Measurements from ENCODE around the gene CDX2.
A peak's percentile ranks its signal among the peaks of the same experiment; 100 is the strongest.

CDX2 gene

DNA sequence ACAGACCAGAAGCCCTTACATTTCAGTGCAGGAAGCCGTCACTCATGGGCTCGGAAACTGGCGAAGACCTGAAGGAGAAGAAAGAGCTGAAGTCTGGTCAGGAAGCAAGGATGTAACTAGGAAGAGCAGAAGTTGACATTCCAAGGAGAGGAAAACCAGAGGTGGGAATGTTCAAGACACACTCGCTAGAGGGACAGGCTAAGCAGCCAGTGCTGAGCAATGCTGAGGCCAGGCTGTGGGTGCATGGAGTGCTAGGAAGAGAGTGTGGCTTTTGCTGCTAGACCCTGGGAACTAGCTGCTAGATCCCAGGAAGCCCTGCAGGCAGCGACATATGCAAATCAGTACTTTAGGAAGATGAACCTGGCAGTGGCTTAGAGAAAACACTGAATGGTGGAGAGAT, 31.5 kb upstream of the CDX2 start:
- Histone ChIP-seq H3K4me1 (ENCODE audit: control insufficient read depth in 2 of 2, insufficient read depth in 2 of 2, low read length in 2 of 2) (no peaks in the 10 kb centered on the region), H3K27me3 (ENCODE audit: control insufficient read depth in 2 of 2, insufficient read depth in 2 of 2, low read length in 2 of 2) (no peaks in the 10 kb centered on the region), H3K4me3 (ENCODE audit: low read length in 2 of 2) (no peak overlapping the region), H3K9ac (ENCODE audit: low read depth in 1 of 2, low read length in 2 of 2) (no peak overlapping the region), H3K9me3 (ENCODE audit: control insufficient read depth in 2 of 2, low read length in 2 of 2) (no peaks in the 10 kb centered on the region), H3K36me3 (ENCODE audit: control insufficient read depth in 2 of 2, insufficient read depth in 2 of 2, low read length in 2 of 2) (no peaks in the 10 kb centered on the region), H3K27ac (ENCODE audit: low read depth in 2 of 2, low read length in 2 of 2) (no peak overlapping the region)

- no peaks in the 10 kb centered on the region for H3K9me3 ChIP-seq (ENCODE audit: control insufficient read depth in 2 of 2, low read length in 2 of 2)
- H3K4me3 ChIP-seq (ENCODE audit: low read length in 2 of 2), result no peak overlapping the region
- H3K36me3 ChIP-seq (ENCODE audit: control insufficient read depth in 2 of 2, insufficient read depth in 2 of 2, low read length in 2 of 2), result no peaks in the 10 kb centered on the region
- no peak overlapping the region for H3K9ac ChIP-seq (ENCODE audit: low read depth in 1 of 2, low read length in 2 of 2)
- no peak overlapping the region for H3K27ac ChIP-seq (ENCODE audit: low read depth in 2 of 2, low read length in 2 of 2)
- no peaks in the 10 kb centered on the region for H3K4me1 ChIP-seq (ENCODE audit: control insufficient read depth in 2 of 2, insufficient read depth in 2 of 2, low read length in 2 of 2)
- no peaks in the 10 kb centered on the region for H3K27me3 ChIP-seq (ENCODE audit: control insufficient read depth in 2 of 2, insufficient read depth in 2 of 2, low read length in 2 of 2)
These were observed 28.9 kb upstream of the CDX2 start for GRCh38 chr13:27997904-27998522.

GRCh38 chr13:27991881-27992280, 22.8 kb upstream of the CDX2 start:
- H3K27me3 ChIP-seq (ENCODE audit: control insufficient read depth in 2 of 2, insufficient read depth in 2 of 2, low read length in 2 of 2), result no peaks in the 10 kb centered on the region
- H3K9ac ChIP-seq (ENCODE audit: low read depth in 1 of 2, low read length in 2 of 2), result no peak overlapping the region
- H3K4me1 ChIP-seq (ENCODE audit: control insufficient read depth in 2 of 2, insufficient read depth in 2 of 2, low read length in 2 of 2), result no peaks in the 10 kb centered on the region
- H3K9me3 ChIP-seq (ENCODE audit: control insufficient read depth in 2 of 2, low read length in 2 of 2), result no peaks in the 10 kb centered on the region
- no peak overlapping the region for H3K27ac ChIP-seq (ENCODE audit: low read depth in 2 of 2, low read length in 2 of 2)
- no peak overlapping the region for H3K4me3 ChIP-seq (ENCODE audit: low read length in 2 of 2)
- no peaks in the 10 kb centered on the region for H3K36me3 ChIP-seq (ENCODE audit: control insufficient read depth in 2 of 2, insufficient read depth in 2 of 2, low read length in 2 of 2)

DNA sequence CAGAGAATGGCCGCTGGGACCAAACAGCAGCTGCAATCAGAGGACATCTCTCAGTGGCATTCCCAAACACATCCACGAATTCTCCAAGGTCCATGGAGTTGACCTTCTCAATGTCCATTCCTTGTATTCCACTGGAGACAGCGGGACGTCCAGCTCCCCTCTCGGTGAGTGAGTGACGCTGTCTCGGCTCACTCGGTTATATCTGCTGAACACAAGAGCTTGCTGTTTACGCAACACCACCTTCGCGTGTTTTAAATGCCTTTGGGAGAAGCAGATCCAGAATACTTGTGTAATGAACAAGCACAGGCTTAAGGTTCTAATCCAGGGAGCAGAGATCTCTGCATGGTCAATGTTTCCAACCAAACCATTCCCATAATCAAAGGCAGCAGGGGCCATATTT, 19.4 kb upstream of the CDX2 start, which contains the start of gene URAD:
TSS of gene URAD (minus strand) at position 174 of the 400 bp plus-strand sequence. CDS start at position 118, 56 bp downstream.
- Histone ChIP-seq H3K9me3 (ENCODE audit: control insufficient read depth in 2 of 2, low read length in 2 of 2) (no peaks in the 10 kb centered on the region), H3K9ac (ENCODE audit: low read depth in 1 of 2, low read length in 2 of 2) (no peak within 1 kb of the TSS), H3K4me3 (ENCODE audit: low read length in 2 of 2) (no peak within 1 kb of the TSS), H3K36me3 (ENCODE audit: control insufficient read depth in 2 of 2, insufficient read depth in 2 of 2, low read length in 2 of 2) (no peaks in the 10 kb centered on the region), H3K27me3 (ENCODE audit: control insufficient read depth in 2 of 2, insufficient read depth in 2 of 2, low read length in 2 of 2) (no peaks in the 10 kb centered on the region), H3K27ac (ENCODE audit: low read depth in 2 of 2, low read length in 2 of 2) (no peak within 1 kb of the TSS), H3K4me1 (ENCODE audit: control insufficient read depth in 2 of 2, insufficient read depth in 2 of 2, low read length in 2 of 2) (peaks cover 0 to 2% of the 10 kb centered on the region in 2 donors)

DNA sequence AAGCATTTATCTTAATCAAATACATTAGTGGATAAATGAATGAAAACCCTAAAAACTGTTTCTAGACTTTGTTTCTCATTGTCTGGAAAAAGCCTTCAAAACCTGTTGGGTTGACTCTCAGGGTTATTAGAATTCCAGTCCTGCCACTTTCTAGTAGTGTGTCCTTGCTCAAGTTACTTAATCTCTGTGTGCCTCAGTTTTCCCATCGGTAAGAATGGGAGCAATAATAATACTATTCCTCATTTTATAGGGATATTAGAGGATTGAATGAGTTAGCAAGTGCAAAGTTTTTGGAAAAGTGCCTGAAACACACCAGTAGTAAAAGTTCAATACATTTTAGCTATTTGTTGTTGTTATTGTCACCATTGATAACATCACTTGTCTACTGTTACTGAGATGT, 16.5 kb upstream of the CDX2 start:
- no peak overlapping the region for H3K27ac ChIP-seq (ENCODE audit: low read depth in 2 of 2, low read length in 2 of 2)

DNA sequence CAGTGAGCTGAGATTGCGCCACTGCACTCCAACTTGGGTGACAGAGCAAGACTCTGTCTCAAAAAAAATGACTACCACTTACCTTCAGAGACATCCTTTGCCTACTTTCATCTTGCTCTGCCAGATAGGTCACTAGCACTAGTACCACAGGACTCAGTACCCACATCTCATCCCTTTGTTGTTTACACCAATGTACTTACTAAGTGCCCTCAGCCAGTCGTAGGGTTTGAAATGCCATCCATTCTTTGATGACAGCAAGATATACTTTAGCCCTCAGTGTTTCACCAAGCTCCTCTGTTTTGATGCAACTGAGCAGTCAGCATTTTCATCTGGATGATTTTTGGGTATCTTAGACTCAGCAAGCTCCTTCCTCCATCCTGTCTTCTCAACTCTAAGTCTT, 13.2 kb upstream of the CDX2 start:
- Histone ChIP-seq H3K27me3 (ENCODE audit: control insufficient read depth in 2 of 2, insufficient read depth in 2 of 2, low read length in 2 of 2) (peaks cover 12 to 19% of the 10 kb centered on the region in 2 donors), H3K9me3 (ENCODE audit: control insufficient read depth in 2 of 2, low read length in 2 of 2) (no peaks in the 10 kb centered on the region), H3K9ac (ENCODE audit: low read depth in 1 of 2, low read length in 2 of 2) (no peak overlapping the region), H3K4me1 (ENCODE audit: control insufficient read depth in 2 of 2, insufficient read depth in 2 of 2, low read length in 2 of 2) (peaks cover 4 to 22% of the 10 kb centered on the region in 2 donors), H3K4me3 (ENCODE audit: low read length in 2 of 2) (no peak overlapping the region), H3K36me3 (ENCODE audit: control insufficient read depth in 2 of 2, insufficient read depth in 2 of 2, low read length in 2 of 2) (no peaks in the 10 kb centered on the region), H3K27ac (ENCODE audit: low read depth in 2 of 2, low read length in 2 of 2) (no peak overlapping the region)

More for the DNA sequence above, 16.5 kb upstream of the CDX2 start:
- no peak overlapping the region for H3K9ac ChIP-seq (ENCODE audit: low read depth in 1 of 2, low read length in 2 of 2)
- H3K27me3 ChIP-seq (ENCODE audit: control insufficient read depth in 2 of 2, insufficient read depth in 2 of 2, low read length in 2 of 2), result peaks cover 9 to 12% of the 10 kb centered on the region in 2 donors
- no peaks in the 10 kb centered on the region for H3K9me3 ChIP-seq (ENCODE audit: control insufficient read depth in 2 of 2, low read length in 2 of 2)
- H3K4me1 ChIP-seq (ENCODE audit: control insufficient read depth in 2 of 2, insufficient read depth in 2 of 2, low read length in 2 of 2), result peaks cover 2 to 9% of the 10 kb centered on the region in 2 donors
- no peak overlapping the region for H3K4me3 ChIP-seq (ENCODE audit: low read length in 2 of 2)
- no peaks in the 10 kb centered on the region for H3K36me3 ChIP-seq (ENCODE audit: control insufficient read depth in 2 of 2, insufficient read depth in 2 of 2, low read length in 2 of 2)

DNA sequence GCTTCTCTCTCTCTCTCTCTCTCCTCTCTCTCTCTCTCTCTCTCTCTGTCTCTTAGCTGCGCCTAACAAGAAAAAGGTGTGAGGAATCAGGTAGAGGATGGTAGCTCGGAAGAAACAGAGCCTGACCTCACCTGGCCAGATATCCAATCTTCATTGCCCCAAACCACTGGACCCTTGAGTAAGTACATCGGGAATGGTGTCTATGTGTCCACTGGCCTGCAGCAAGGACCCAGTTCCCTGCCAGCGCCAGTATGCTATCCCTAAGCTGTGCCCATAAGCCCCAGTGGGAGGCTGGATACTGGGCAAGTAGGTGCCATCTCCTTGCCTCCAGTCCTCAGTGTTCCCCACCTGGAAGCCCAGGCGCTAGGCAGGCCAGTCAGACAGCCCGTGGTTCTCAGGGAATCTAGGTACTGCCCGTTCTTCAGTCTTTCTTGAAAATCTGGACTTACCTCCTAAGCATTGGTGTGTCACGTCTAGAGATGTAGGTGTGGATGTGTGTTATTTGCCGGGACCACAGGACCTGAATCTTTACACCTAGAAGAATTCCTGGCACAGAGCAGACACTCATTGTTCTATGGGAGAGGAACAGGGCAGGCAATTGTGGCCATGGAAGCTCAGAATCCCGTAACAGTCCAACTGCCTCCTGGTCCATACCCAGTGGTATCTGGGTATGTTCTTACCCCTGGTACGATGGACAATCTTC, 12.0 kb upstream of the CDX2 start:
- H3K9ac ChIP-seq (ENCODE audit: low read depth in 1 of 2, low read length in 2 of 2), result peak overlapping the region; percentile 54 to 94
- peak overlapping the region; percentile 78 to 88 for H3K4me3 ChIP-seq (ENCODE audit: low read length in 2 of 2)
- peaks cover 19 to 22% of the 10 kb centered on the region in 2 donors for H3K27me3 ChIP-seq (ENCODE audit: control insufficient read depth in 2 of 2, insufficient read depth in 2 of 2, low read length in 2 of 2)
- H3K36me3 ChIP-seq (ENCODE audit: control insufficient read depth in 2 of 2, insufficient read depth in 2 of 2, low read length in 2 of 2), result no peaks in the 10 kb centered on the region
- H3K27ac ChIP-seq (ENCODE audit: low read depth in 2 of 2, low read length in 2 of 2), result peak overlapping the region; percentile 91 to 95
- peaks cover 4 to 22% of the 10 kb centered on the region in 2 donors for H3K4me1 ChIP-seq (ENCODE audit: control insufficient read depth in 2 of 2, insufficient read depth in 2 of 2, low read length in 2 of 2)
- no peaks in the 10 kb centered on the region for H3K9me3 ChIP-seq (ENCODE audit: control insufficient read depth in 2 of 2, low read length in 2 of 2)

- Histone ChIP-seq H3K4me1 (ENCODE audit: control insufficient read depth in 2 of 2, insufficient read depth in 2 of 2, low read length in 2 of 2) (peaks cover 4 to 22% of the 10 kb centered on the region in 2 donors), H3K27me3 (ENCODE audit: control insufficient read depth in 2 of 2, insufficient read depth in 2 of 2, low read length in 2 of 2) (peaks cover 19 to 22% of the 10 kb centered on the region in 2 donors), H3K36me3 (ENCODE audit: control insufficient read depth in 2 of 2, insufficient read depth in 2 of 2, low read length in 2 of 2) (no peaks in the 10 kb centered on the region), H3K27ac (ENCODE audit: low read depth in 2 of 2, low read length in 2 of 2) (peak overlapping the region; percentile 91 to 95), H3K4me3 (ENCODE audit: low read length in 2 of 2) (peak overlapping the region; percentile 78 to 88), H3K9me3 (ENCODE audit: control insufficient read depth in 2 of 2, low read length in 2 of 2) (no peaks in the 10 kb centered on the region), H3K9ac (ENCODE audit: low read depth in 1 of 2, low read length in 2 of 2) (peak overlapping the region; percentile 76 to 94)
These were observed 11.3 kb upstream of the CDX2 start for GRCh38 chr13:27980280-27980998.

DNA sequence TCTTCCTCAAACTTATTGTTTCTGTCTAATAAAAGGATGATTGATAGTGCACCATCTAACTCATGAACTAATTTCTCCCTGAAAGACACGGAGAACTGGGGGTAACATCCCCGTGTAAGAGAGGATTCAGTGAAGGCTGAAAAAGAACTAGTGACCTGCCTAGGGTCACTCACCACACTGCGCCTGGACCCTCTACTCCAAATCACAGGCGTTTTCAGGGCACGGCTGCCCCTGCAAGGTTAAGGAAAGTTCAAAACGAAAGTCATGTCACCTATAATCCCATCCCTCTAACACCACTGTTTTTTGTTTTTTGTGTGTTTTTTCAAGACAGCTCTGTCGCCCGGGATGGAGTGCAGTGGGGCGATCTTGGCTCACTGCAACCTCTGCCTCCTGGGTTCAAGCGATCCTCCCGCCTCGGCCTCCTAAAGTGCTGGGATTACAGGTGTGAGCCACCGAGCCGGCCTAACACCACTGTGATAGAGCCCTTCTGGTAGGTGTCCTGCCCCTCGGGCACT, 10.7 kb upstream of the CDX2 start:
- Histone ChIP-seq H3K27ac (ENCODE audit: low read depth in 2 of 2, low read length in 2 of 2) (peak overlapping the region; percentile 91 to 95), H3K4me1 (ENCODE audit: control insufficient read depth in 2 of 2, insufficient read depth in 2 of 2, low read length in 2 of 2) (peaks cover 4 to 22% of the 10 kb centered on the region in 2 donors), H3K9me3 (ENCODE audit: control insufficient read depth in 2 of 2, low read length in 2 of 2) (no peaks in the 10 kb centered on the region), H3K27me3 (ENCODE audit: control insufficient read depth in 2 of 2, insufficient read depth in 2 of 2, low read length in 2 of 2) (peaks cover 19 to 22% of the 10 kb centered on the region in 2 donors), H3K9ac (ENCODE audit: low read depth in 1 of 2, low read length in 2 of 2) (peak overlapping the region; percentile 76 to 94), H3K4me3 (ENCODE audit: low read length in 2 of 2) (peak overlapping the region; percentile 78 to 88), H3K36me3 (ENCODE audit: control insufficient read depth in 2 of 2, insufficient read depth in 2 of 2, low read length in 2 of 2) (no peaks in the 10 kb centered on the region)
